ENCODE measurements around the gene HSD17B8.

The HSD17B8 gene

DNA sequence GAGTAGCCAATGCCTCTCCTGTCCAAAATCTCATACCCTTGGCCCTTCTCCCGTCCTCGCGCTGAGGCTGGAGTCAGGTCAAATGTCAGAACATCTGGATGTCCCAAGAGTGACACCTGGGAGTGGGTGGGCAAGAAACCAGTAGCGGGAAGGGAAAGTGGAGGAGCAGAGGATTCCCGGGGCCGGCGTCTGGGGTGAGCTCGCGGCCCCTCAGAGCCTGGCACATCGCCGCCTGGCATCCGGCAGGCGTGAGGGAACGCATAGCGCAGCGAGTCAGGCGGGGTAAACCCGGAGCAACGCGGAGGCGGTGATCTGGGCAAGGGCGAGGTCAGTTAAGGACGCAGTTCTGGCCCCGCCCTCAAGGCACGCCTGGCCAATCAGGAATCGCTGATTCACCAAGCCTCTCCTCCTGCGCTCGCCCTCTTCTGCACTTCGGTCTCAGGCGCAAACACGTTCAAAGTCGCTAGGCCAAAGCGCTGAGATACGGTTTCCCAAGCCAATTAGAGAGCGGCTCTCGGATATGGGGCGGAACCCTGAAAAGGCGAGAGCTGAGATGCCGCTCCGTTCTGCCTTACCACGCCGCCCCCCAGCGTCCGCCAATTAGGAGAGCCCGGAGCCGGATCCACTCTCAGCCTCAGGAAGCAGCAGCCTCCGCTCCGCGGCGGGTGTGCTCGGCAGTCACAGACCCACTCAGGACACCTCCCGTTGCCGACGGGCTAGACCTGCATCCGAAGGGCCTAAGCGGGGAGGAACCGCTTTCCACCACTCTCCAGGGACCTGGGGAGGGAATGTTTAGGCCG lies 44.7 kb downstream of the HSD17B8 start:
- peak; percentile 100 for DNase-seq

DNA sequence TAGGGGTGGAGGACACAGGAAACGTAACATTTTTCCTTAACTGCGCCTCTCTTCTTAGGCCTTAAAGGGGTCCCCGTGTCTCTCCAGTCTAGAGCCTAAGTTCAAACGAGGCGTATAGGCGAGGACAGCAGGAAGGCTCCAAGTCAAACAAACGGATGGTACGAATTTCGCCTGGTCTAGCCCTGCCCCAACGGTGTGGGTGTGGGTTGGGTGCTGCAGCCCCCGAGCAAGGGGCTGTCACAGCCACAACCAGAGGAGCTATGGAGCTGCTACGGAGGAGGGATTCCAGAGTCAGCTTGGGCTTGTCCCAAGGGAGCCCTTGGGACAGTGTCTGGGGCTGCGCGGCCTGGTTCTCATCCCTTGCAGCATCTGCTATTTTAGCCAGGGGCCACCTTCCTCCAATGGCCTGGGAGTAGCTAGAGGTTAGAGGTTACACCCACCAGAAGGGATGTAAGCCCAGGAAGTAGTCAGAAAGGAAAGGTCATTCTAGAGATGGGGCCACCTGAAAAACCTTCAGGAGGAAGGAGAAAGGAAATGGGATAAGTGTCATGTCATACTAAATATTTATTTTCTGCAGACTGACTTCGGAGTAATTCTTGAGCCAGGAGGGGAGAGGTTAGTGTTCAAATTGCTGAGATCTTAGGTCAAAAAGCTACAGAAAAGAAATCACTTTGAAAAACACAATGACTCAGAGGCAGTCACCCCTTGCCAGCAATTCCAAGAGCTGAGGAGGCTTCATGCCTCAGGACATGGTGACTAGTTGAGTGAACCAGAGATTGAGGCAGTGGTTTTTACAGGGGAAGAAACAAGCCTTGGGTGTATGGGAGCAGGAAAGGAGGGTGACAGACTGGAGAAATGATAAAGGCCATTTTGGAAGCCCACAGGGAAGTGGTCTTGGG lies 45.5 kb downstream of the HSD17B8 start:
- no peak for DNase-seq

DNA sequence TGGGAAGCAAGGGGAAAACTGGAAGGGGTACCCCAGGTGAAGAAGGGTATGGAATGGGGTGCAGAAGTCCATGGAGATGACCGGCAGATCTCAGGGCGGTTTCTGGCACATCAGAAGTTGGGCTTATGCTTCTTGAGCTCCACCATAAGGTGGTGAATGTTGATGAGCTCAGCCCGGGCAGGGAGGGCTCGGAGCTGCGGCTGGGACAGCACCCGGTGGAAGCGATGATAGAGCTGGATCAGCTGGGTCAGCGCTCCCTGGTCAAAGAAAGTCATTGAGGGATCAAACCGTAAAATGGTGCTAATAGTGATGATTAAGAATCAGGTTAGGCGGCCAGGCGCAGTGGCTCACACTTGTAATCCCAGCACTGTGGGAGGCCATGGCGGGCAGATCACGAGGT lies 46.3 kb downstream of the HSD17B8 start:
- no peak for DNase-seq

DNA sequence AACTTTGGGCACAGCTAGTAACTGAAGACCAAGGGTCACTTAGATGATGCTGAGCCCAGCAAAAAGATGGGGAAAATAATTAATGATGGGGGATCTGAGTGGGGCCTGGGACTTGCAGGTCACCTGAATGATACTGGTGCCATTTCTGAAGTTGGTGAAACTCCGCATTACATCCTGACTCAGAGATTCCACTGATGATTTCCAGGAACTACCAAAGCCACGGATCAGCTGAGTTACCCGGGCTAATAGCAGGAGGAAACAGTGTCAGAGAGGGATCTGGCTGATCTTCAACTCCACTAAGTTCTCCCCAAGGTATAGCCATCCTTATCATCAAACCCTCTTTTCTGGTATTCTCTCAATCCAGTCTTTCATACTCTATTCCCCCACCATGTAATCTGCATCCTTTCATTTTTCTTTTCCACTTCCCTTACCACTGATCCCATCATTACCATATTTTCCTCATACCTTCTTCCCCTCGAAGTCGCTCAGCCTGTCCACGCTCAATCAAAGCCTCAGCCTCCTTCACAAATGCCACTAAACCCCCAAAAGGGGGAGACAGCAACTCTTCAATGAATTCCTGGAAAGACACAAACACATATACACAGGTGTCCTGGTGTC lies 47.0 kb downstream of the HSD17B8 start:
- DNase-seq, result no peak

DNA sequence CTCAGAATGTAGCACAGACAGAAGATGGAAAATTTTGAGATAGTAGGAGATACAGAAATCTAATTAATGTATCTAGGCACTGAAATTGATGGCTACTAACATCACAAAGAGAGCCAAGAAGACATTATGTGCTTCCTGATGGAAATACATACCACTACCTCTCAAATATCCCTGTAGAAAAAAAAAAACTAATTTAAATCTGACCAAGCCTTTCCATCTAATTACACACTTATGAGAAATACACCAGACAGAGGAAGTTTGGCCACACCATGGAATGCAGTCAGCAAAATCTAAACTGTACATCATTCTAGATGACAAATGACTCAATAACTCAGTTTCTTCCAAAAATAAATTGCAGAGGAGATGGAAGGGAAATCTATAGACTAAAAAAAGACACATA lies 48.3 kb downstream of the HSD17B8 start:
- no peak for DNase-seq

DNA sequence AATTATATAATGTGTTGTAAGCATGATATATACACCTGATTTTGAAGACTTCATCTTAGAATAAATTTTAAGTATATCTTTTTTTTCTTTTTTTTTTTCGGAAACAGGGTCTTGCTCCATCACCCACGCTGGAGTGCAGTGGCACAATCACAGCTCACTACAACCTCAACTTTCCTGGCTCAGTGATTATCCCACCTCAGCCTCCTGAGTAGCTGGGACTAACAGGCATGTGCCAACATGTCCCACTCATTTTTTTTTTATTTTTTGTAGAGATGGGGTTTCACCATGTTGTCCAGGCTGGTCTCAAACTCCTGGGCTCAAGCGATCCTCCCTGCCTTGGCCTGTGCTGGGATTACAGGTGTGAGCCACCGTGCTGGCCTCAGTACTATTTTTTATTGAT lies 50.1 kb downstream of the HSD17B8 start:
- DNase-seq, result no peak

Measured in DMS53 (cell line).